HG02840 (cell line): ENCODE data around the gene MOV10.
"Not testable (repeated sequence)": the region's sequence is repeated elsewhere in the genome, so short reads cannot be mapped to it uniquely, and the experiment has no call there.

ENCODE experiments used
- ATAC-seq: cut with Tn5 transposase; IDR thresholded peaks from one replicate; pipeline ENCODE4 v1.9.1; 2021; ENCODE audit warnings: mild to moderate bottlenecking, moderate library complexity, moderate number of reproducible peaks; ENCODE audit not compliant: unreplicated experiment, low FRiP score

Gene MOV10

DNA sequence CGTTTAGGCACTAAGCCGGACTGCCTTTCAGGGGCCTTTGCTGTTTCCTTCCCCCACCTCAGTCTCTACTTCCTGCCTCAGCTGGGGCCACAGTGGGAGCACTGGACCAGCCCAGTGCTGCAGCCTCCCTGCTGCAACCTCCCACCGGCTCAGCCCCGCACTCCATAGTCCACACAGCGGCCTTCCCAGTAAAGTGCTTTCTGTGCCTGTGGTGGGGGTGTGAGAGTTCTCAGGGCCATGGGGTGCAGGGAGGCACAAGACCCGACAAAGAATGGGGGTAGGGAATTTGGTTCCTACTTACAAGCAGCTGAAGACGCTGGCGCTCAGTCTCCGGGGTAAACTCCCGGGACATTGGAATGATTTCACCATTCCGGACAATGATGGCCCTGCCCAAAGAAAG is 37.2 kb downstream of the MOV10 start:
- ATAC-seq, result no peak

- no peak for ATAC-seq
These were observed 37.7 kb downstream of the MOV10 start for GRCh38 chr1:112712191-112712590.

DNA sequence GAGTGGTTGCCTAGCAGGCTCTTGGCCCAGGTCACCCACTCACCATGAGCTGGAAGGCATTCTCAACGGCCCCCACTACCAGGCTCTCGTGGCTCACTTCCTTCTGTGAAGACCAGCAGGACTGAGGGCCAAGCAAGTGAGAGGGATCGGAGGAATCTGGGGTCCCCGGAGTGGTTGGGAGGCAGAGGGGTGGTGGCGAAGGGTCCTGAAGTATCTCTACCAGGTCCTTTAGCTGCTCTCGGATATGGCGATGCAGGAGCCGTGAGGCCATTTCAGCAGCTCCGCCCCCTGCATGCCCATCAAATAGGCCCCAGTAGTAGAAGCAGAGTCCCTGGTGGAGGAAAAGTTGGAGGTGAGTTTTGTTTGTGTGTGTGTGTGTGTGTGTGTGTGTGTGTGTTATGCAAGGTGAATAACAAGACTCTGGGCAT is 38.3 kb downstream of the MOV10 start:
- ATAC-seq, result no peak

DNA sequence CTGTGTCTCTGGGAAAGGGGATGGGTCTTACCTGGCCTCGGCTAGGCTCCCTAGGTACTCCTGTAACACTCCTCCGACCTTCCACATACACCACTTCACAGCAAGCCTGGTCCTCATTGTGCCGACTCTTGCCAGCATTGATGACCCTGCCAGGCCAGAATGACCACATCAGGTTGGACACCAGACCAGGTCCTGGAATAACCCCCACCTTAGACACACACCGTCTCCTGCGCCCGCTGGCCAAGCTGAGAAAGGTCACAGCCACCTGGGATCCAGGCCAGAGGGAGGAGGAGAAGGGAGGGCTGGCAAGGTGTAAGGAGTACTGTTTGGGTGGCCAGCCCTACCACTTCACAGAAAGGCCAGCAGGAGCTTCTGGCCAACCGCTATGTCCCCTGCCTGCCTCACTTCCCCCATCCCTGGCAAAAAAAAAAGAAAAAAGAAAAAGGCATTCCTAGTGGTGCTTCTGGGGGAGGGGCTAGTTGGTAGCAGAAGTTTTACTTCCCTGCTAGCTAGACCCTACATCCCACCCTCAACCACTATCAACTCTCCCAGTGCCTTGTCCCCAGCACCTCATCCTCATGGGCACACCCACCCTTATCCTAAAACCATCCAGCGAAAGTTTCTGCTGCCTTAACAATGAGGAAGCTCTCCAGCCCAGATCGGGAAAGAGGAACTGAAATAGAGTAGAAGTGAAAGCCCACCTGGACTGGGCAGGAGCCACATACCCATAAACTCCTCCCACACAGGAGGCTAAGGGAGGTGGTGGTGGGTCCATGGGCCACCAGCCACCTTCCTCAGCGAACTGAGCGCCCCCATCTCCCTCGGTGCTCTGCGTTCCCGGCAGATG is 39.2 kb downstream of the MOV10 start:
- ATAC-seq, result no peak

GRCh38 chr1:112714313-112715263 is 40.1 kb downstream of the MOV10 start:
- no peak for ATAC-seq

DNA sequence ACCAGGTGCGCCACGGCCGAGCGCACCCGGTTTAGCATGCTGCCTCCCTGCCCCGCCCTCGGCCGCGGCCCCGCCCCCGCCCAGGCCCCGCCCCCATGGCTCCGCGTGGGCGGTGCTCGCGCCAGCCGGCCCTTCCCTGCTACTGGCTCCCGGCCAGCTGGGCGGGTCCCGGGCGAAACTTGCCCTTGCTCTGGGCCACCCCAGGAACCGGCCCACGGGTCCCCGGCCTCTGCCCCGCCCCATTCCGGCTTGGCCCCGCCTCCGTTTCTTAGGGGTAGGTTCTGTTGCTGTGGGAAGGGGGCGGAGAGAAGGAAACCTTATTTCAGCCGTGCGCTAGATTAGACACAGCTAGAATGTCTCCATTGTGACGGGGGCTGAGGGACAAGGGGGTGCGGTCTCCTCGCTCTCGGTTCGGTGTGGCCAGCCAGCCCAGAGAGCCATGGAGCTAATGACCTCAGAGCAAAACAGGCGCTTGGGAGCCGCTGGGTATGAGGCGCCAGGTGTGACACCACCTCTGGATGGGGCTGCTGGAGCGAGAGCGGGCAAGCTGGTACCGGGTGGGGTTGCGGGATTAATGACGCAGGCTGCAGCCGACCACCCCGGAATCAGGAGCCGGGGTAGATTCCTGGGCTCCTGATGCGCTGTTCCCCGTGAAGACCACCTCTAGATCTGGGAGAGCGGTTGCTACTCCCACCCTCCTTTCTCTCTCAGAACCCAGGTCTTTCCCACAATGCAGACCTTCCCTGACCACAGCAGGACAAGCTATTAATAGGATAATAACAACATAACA is 41.0 kb downstream of the MOV10 start, which contains the start of gene PPM1J:
Gene PPM1J, minus strand, starts transcription at position 69 of the 790 bp plus-strand sequence. Its CDS starts 31 bp downstream, at position 38.
- ATAC-seq, result peak; percentile 74

GRCh38 chr1:112716133-112716720 is 41.8 kb downstream of the MOV10 start:
- ATAC-seq, result no peak

- ATAC-seq, result no peak
These were observed 42.9 kb downstream of the MOV10 start for GRCh38 chr1:112717263-112717873.

GRCh38 chr1:112718691-112719418 is 44.4 kb downstream of the MOV10 start:
- ATAC-seq, result no peak

DNA sequence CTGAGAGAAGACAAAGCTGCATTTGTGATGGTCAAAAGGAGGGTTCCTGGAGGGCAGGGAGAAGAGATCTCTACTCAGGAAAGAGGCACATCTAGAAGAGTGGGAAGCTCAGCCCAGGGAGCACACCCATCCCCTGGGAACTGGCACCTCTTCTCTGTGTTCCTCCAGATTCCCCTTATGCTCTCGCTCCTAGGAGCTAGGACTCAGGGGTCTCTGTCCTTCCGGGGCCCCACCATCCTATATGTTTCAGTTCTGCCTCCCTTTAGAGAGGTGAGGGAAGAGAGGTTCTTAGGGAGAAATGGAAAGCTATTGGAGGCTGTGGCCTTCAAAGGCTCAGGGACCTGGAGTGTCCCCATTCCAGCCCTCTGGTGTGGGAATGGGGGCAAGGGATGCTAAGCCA is 45.2 kb downstream of the MOV10 start:
- no peak for ATAC-seq

GRCh38 chr1:112720800-112721199 is 46.3 kb downstream of the MOV10 start:
- ATAC-seq, result no peak

- ATAC-seq, result not testable (repeated sequence)
These were observed 46.8 kb downstream of the MOV10 start for GRCh38 chr1:112721294-112721693.

DNA sequence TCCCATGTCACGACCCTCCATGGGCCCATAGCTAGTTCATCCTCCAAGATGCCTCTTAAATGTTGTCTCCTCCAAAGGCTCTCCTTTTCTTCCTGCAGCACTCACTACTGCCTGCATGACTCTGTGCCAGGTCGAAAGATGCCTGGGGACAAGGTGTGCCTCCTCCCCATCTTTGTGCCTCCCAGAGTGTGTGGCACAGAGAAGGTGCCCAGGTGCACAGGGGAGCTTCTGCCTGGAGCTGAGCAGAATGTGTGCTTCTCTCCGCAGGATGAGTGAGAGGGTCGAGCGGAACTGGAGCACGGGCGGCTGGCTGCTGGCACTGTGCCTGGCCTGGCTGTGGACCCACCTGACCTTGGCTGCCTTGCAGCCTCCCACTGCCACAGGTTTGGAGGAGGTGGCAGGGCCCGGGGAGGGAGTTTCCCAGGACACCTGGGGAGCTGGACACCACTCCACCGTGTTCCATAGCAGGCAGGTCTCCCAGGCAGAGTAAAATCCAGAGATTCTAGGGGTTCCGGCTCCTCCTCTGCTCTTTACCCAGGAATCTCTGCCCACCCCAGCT is 47.6 kb downstream of the MOV10 start:
- no peak for ATAC-seq

DNA sequence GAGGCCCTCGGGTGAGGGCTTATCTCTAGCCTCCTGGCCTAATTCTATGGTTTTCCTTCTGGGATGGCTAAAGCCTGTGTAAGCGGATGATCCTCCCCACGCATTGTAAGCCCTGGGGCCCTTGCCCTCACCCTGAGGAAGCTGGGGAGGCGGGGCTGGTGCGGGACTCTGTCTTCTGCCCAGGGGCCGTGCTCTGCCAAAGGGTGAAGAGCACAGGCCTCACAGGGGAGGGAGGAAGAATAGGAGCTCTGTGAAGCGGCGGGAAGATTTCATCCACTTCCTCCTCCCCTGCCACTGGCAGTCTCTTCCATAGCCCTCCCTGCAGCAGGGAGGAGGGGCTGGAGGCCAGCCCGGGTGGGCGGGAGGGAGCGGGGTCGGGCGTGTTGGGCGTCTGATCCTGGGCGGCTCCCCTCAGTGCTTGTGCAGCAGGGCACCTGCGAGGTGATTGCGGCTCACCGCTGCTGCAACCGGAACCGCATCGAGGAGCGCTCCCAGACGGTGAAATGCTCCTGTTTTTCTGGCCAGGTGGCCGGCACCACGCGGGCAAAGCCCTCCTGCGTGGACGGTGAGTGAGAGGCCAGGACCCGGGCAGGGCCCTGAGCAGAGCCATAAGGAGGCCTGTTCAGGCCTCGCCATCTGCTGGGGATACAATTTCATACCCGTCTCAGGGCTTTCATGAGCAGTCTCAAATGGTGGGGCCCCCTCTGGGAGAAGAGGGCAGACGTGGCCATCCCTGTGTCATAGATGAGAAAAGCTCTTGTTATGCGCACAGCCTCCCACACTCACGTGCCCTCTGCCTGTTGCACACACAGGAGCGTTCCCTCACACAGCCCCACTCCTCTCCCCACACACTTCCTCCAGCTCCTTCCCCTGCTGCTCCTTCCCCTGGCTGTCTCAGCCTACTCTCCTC is 48.4 kb downstream of the MOV10 start:
- ATAC-seq, result no peak

GRCh38 chr1:112723511-112723839 is 49.0 kb downstream of the MOV10 start:
- no peak for ATAC-seq

- ATAC-seq, result not testable (repeated sequence)
These were observed 49.8 kb downstream of the MOV10 start for GRCh38 chr1:112724240-112724639.

- ATAC-seq, result no peak
These were observed 53.3 kb downstream of the MOV10 start for GRCh38 chr1:112727716-112728115.
